ELR (cell line): Measurements from ENCODE around the gene PROSER1.
"Not testable (repeated sequence)": the region's sequence is repeated elsewhere in the genome, so short reads cannot be mapped to it uniquely, and the experiment has no call there.

Source experiments
- DNase-seq: peaks from one replicate; pipeline ENCODE4 v3.0.0-alpha.2; 2015; ENCODE audit warnings: low read depth

PROSER1 gene

GRCh38 chr13:39025433-39025839, 12.5 kb downstream of the PROSER1 start:
- DNase-seq = no peak

- no peak for DNase-seq
Measured at GRCh38 chr13:39023761-39024160, 14.1 kb downstream of the PROSER1 start.

- no peak for DNase-seq
Measured at GRCh38 chr13:39023316-39023715, 14.6 kb downstream of the PROSER1 start.

- no peak for DNase-seq
Measured at GRCh38 chr13:39020853-39021462, 16.9 kb downstream of the PROSER1 start.

GRCh38 chr13:39016787-39017186, 21.1 kb downstream of the PROSER1 start:
- peak; percentile 40 for DNase-seq

- DNase-seq = no peak
Measured at GRCh38 chr13:39016087-39016486, 21.8 kb downstream of the PROSER1 start.

- no peak for DNase-seq
Measured at GRCh38 chr13:39013462-39013861, 24.4 kb downstream of the PROSER1 start.

GRCh38 chr13:39012608-39013007, 25.3 kb downstream of the PROSER1 start:
- no peak for DNase-seq

GRCh38 chr13:39006371-39007111, 31.3 kb downstream of the PROSER1 start:
- DNase-seq = not testable (repeated sequence)

- no peak for DNase-seq
Measured at GRCh38 chr13:38998739-38999138, 39.1 kb downstream of the PROSER1 start.

GRCh38 chr13:38993381-38993780, 44.5 kb downstream of the PROSER1 start:
- DNase-seq = no peak

- DNase-seq = no peak
Measured at GRCh38 chr13:38990693-38991092, 47.2 kb downstream of the PROSER1 start, which contains the start of gene STOML3. STOML3 (minus strand) TSS chr13:38990831; CDS start chr13:38990721, 110 bp downstream.

- no peak for DNase-seq
Measured at GRCh38 chr13:38981096-38981495, 56.8 kb downstream of the PROSER1 start.

- no peak for DNase-seq
Measured at GRCh38 chr13:38980750-38981078, 57.2 kb downstream of the PROSER1 start.

GRCh38 chr13:38979891-38980749, 57.8 kb downstream of the PROSER1 start:
- no peak for DNase-seq

- DNase-seq = no peak
Measured at GRCh38 chr13:38970380-38971051, 67.4 kb downstream of the PROSER1 start.

GRCh38 chr13:38969187-38969586, 68.7 kb downstream of the PROSER1 start:
- no peak for DNase-seq

- no peak for DNase-seq
Measured at GRCh38 chr13:38967446-38967845, 70.4 kb downstream of the PROSER1 start.

GRCh38 chr13:38965281-38965680, 72.6 kb downstream of the PROSER1 start:
- no peak for DNase-seq

- DNase-seq = no peak
Measured at GRCh38 chr13:38960175-38960574, 77.7 kb downstream of the PROSER1 start.
